HCT116 (cell line): Measurements from ENCODE around the gene PRPF38A. TPM values are rescaled to one million over a fixed set of nuclear protein-coding genes. Genes with fewer than 3 reads are reported as not detected.

ENCODE experiments used
- ATAC-seq: fragments of 200-7000 bp; cut with Tn5 transposase; 2 replicates; pipeline ENCODE4 v1.9.1; 2020; ENCODE audit warnings: mild to moderate bottlenecking, moderate library complexity
- BruUV-seq: library from RNA; stranded (reverse); fragments of 400-500 nt; replicated peaks from 2 replicates; lab custom pipeline; 2021; lab: Mats Ljungman, UMichigan
- CTCF ChIA-PET: fragments of 300-600 bp; sonication (Branson Sonifier 250); formaldehyde crosslinking; loops from one replicate; lab custom pipeline; 2021; ENCODE audit warnings: antibody characterized with exemption; lab: Charles Lee
- POLR2A ChIA-PET: fragments of 300-600, 350-600 bp; sonication (Branson Sonifier 250); formaldehyde crosslinking; loops from one replicate; lab custom pipeline; 2021; ENCODE audit warnings: antibody characterized with exemption; lab: Charles Lee
- RAD21 ChIA-PET, 2 experiments: fragments of 300-600 bp; sonication (Branson Sonifier 250); formaldehyde crosslinking; loops; one replicate each; lab custom pipeline; 2023; ENCODE audit warnings: low total read pairs in 2 of 2; ENCODE audit not compliant: uncharacterized antibody in 2 of 2, unreplicated experiment in 2 of 2, low non-redundant PET in 1 of 2; lab: Charles Lee
- DNase-seq: peaks from one replicate; pipeline ENCODE4 v3.0.0-alpha.2; 2010; ENCODE audit warnings: low read depth, low spot score
- H2AFZ ChIP-seq: fragments of 200-600 bp; shearing (Covaris generic), sonication (generic); 2 replicates; pipeline ENCODE4 v1.6.1; 2017; ENCODE audit warnings: low read depth, mixed run types, mixed read lengths, antibody characterized with exemption, low read length; ENCODE audit not compliant: poor library complexity, severe bottlenecking
- H3K27ac ChIP-seq: 2 replicates; pipeline ENCODE4 v1.5.1; 2012; ENCODE audit warnings: low read depth, low read length
- H3K27me3 ChIP-seq: fragments of 200-600 bp; sonication (generic); 2 replicates; pipeline ENCODE4 v1.6.1; 2016; ENCODE audit warnings: mixed run types, low read length, mixed read lengths; ENCODE audit not compliant: insufficient read depth
- H3K36me3 ChIP-seq, 2 experiments: fragments of 200-500 bp in 1 of 2; fragments of 200-600 bp in 1 of 2; sonication (Bioruptor generic) in 1 of 2; sonication (generic) in 1 of 2; 2 replicates each; pipeline versions ENCODE4 v1.5.1 to v1.6.1; 2014 to 2016; ENCODE audit warnings: low read length in 2 of 2, inconsistent platforms in 1 of 2, mixed read lengths in 1 of 2, mixed run types in 1 of 2; ENCODE audit not compliant: insufficient read depth in 2 of 2, control insufficient read depth in 1 of 2
- H3K4me1 ChIP-seq, 2 experiments: fragments of 200-600 bp in 1 of 2; sonication (generic) in 1 of 2; 2 replicates each; pipeline versions ENCODE4 v1.5.1 to v1.6.1; 2012 to 2017; ENCODE audit warnings: low read length in 2 of 2, inconsistent platforms in 1 of 2, mild to moderate bottlenecking in 1 of 2, mixed read lengths in 1 of 2, mixed run types in 1 of 2, moderate library complexity in 1 of 2; ENCODE audit not compliant: insufficient read depth in 2 of 2, control insufficient read depth in 1 of 2
- H3K4me2 ChIP-seq: fragments of 200-600 bp; sonication (generic); 2 replicates; pipeline ENCODE4 v1.6.1; 2017; ENCODE audit warnings: mixed run types, low read length, mixed read lengths
- H3K4me3 ChIP-seq, 2 experiments: fragments of 200-600 bp in 1 of 2; sonication (generic) in 1 of 2; replicated peaks in 1 of 2; 2 replicates each; pipeline ENCODE4 v1.5.1; 2011 to 2016; ENCODE audit warnings: low read length in 2 of 2, control low read depth in 1 of 2, low read depth in 1 of 2, mild to moderate bottlenecking in 1 of 2, mixed read lengths in 1 of 2, mixed run types in 1 of 2
- H3K79me2 ChIP-seq: fragments of 200-600 bp; sonication (generic); 2 replicates; pipeline ENCODE4 v1.6.1; 2017; ENCODE audit warnings: mild to moderate bottlenecking, mixed run types, low read length, moderate library complexity, mixed read lengths; ENCODE audit not compliant: insufficient read depth
- H3K9ac ChIP-seq: fragments of 200-600 bp; sonication (generic); 2 replicates; pipeline ENCODE4 v1.6.1; 2016; ENCODE audit warnings: low read length, mixed read lengths
- H3K9me2 ChIP-seq: fragments of 200-600 bp; sonication (generic), shearing (Covaris generic); 2 replicates; pipeline ENCODE4 v1.6.1; 2017; ENCODE audit warnings: mixed run types, mild to moderate bottlenecking, moderate library complexity; ENCODE audit not compliant: insufficient read depth
- H3K9me3 ChIP-seq, 2 experiments: fragments of 200-500 bp in 1 of 2; fragments of 200-600 bp in 1 of 2; sonication (Bioruptor generic) in 1 of 2; sonication (generic) in 1 of 2; 2 replicates each; pipeline ENCODE4 v1.6.1; 2014 to 2017; ENCODE audit warnings: low read length in 2 of 2, mixed read lengths in 2 of 2, inconsistent platforms in 1 of 2, low read depth in 1 of 2, mild to moderate bottlenecking in 1 of 2, mixed run types in 1 of 2, moderate library complexity in 1 of 2; ENCODE audit not compliant: control insufficient read depth in 1 of 2, insufficient read depth in 1 of 2
- H4K20me1 ChIP-seq: fragments of 200-600 bp; sonication (generic), shearing (Covaris generic); 2 replicates; pipeline ENCODE4 v1.6.1; 2017; ENCODE audit warnings: mixed run types, mild to moderate bottlenecking, moderate library complexity; ENCODE audit not compliant: insufficient read depth
- ATF3 ChIP-seq: IDR thresholded peaks from 2 replicates; pipeline ENCODE4 v1.6.1; 2012
- CBX3 ChIP-seq: IDR thresholded peaks from 2 replicates; pipeline ENCODE4 v1.6.1; 2012; ENCODE audit warnings: low read depth
- CEBPB ChIP-seq: IDR thresholded peaks from 2 replicates; pipeline ENCODE4 v1.6.1; 2012; ENCODE audit warnings: low read depth
- EGR1 ChIP-seq: IDR thresholded peaks from 2 replicates; pipeline ENCODE4 v1.6.1; 2012; ENCODE audit warnings: low read depth
- ELF1 ChIP-seq: IDR thresholded peaks from 2 replicates; pipeline ENCODE4 v1.6.1; 2012; ENCODE audit warnings: low read depth, borderline replicate concordance
- EZH2 ChIP-seq: fragments of 200-600 bp; sonication (generic); IDR thresholded peaks from 2 replicates; pipeline ENCODE4 v1.6.1; 2017; ENCODE audit warnings: antibody characterized with exemption, mixed run types
- EZH2phosphoT487 ChIP-seq: fragments of 200-600 bp; IDR thresholded peaks from 2 replicates; pipeline ENCODE4 v1.6.1; 2018; ENCODE audit warnings: antibody characterized with exemption, borderline replicate concordance
- RAD21 ChIP-seq: IDR thresholded peaks from 2 replicates; pipeline ENCODE4 v1.6.1; 2012; ENCODE audit warnings: low read depth, mild to moderate bottlenecking
- TCF7L2 ChIP-seq: IDR thresholded peaks from 2 replicates; pipeline ENCODE4 v1.7.0; 2011; ENCODE audit warnings: borderline replicate concordance, inconsistent platforms; ENCODE audit not compliant: insufficient read depth, insufficient read length; ENCODE audit errors: extremely low read depth
- YY1 ChIP-seq: IDR thresholded peaks from 2 replicates; pipeline ENCODE4 v1.6.1; 2011; ENCODE audit warnings: low read length, low read depth, moderate library complexity, mild to moderate bottlenecking; ENCODE audit not compliant: insufficient replicate concordance; ENCODE audit errors: extremely low read depth
- ZBTB33 ChIP-seq: IDR thresholded peaks from 2 replicates; pipeline ENCODE4 v1.6.1; 2011; ENCODE audit warnings: mild to moderate bottlenecking, low read length, moderate library complexity; ENCODE audit not compliant: insufficient replicate concordance; ENCODE audit errors: extremely low read depth
- ZFX ChIP-seq: fragments of 450-650 bp; IDR thresholded peaks from 2 replicates; pipeline ENCODE4 v1.6.1; 2017
- ZNF274 ChIP-seq: fragments of 200-500 bp; sonication (Bioruptor generic); IDR thresholded peaks from 2 replicates; pipeline ENCODE4 v1.6.1; 2014; ENCODE audit warnings: mild to moderate bottlenecking, low read depth, low read length, inconsistent platforms
- intact Hi-C: fragments of 100-400 bp; cut with micrococcal nuclease; formaldehyde crosslinking; loops from 2 replicates; pipeline ENCODE4 v1.10.0; 2022
- total RNA-seq: library from RNA; stranded (reverse); gene quantifications from one replicate; pipeline ENCODE4 v1.2.1, GENCODE V29; 2021; ENCODE audit not compliant: unreplicated experiment

The PRPF38A gene
- total RNA-seq, 1 experiment from 2014 or later = 50.2 TPM

GRCh38 chr1:52356818-52357355 is 47.5 kb upstream of the PRPF38A start:
- CTCF ChIA-PET = no interaction called here
- no peak overlapping the region for H3K9ac ChIP-seq
- H3K36me3 ChIP-seq = peaks cover 54% of the 10 kb centered on the region in 2 experiments
- no peaks in the 10 kb centered on the region for H4K20me1 ChIP-seq
- DNase-seq (no peak), ATAC-seq (no peak)
- no TSS peak for BruUV-seq
- no peak for TF ChIP-seq ATF3
- no peak for TF ChIP-seq EZH2phosphoT487
- TF ChIP-seq EZH2 = no peak
- no peak for TF ChIP-seq TCF7L2
- TF ChIP-seq ZFX = no peak
- TF ChIP-seq YY1 = no peak
- TF ChIP-seq ZBTB33 = no peak
- no peak for TF ChIP-seq ELF1
- no peak for TF ChIP-seq EGR1
- TF ChIP-seq CEBPB = no peak
- no peak for TF ChIP-seq ZNF274
- no peak for TF ChIP-seq CBX3
- TF ChIP-seq RAD21 = no peak
- H3K9me3 ChIP-seq = no peaks in the 10 kb centered on the region
- H3K27ac ChIP-seq = no peak overlapping the region
- H3K9me2 ChIP-seq = no peaks in the 10 kb centered on the region
- H3K4me1 ChIP-seq = no peaks in the 10 kb centered on the region
- H3K4me2 ChIP-seq = no peak overlapping the region
- H3K79me2 ChIP-seq = no peaks in the 10 kb centered on the region
- H3K4me3 ChIP-seq = no peak overlapping the region
- intact Hi-C loops = no loop called here
- H2AFZ ChIP-seq = no peak overlapping the region
- POLR2A ChIA-PET = interaction anchor here (1.1 kb wide), 1 partner anchor 9 kb away, joined by 3 read pairs; the partner anchor contains the start of gene CC2D1B
- RAD21 ChIA-PET = no interaction called here
- H3K27me3 ChIP-seq = no peaks in the 10 kb centered on the region
